Retinal pigment epithelial cell (primary cell): ENCODE measurements around the gene ATF2.
"Not testable (repeated sequence)": the region's sequence is repeated elsewhere in the genome, so short reads cannot be mapped to it uniquely, and the experiment has no call there.

Experiments used
- DNase-seq: peaks from one replicate; pipeline ENCODE4 v3.0.0-alpha.2; 2010; ENCODE audit warnings: low read depth
- H3K4me3 ChIP-seq: 2 replicates; pipeline ENCODE4 v1.5.1; 2011; ENCODE audit warnings: mild to moderate bottlenecking, low read length, control low read depth, moderate library complexity
- TF ChIP-seq, protein P1 (sequence below): conservative IDR thresholded peaks from 2 replicates; pipeline ENCODE4 v1.5.1; 2011; ENCODE audit warnings: low read depth, low read length, control low read depth, inconsistent platforms

ATF2 gene

DNA sequence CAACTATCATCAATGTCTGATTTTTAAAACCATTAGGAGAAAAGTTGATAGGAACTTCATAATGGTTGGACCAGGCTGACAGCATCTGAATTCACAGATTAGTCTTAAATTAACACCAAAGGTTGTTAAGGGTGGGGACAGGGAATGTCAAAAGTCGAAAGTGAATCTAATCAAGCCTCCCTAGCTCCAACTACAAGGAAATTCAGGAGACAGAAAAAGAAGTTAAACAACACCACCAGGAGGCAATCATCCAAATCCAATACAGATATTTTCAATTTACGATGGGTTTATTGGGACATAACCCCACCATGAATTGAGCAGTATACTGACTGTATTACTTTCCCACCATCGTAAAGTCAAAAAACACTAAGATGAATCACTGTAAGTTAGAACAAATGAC lies 32.8 kb downstream of the ATF2 start:
- no peak for DNase-seq
- no peak overlapping the region for H3K4me3 ChIP-seq
- TF ChIP-seq, protein P1, sequence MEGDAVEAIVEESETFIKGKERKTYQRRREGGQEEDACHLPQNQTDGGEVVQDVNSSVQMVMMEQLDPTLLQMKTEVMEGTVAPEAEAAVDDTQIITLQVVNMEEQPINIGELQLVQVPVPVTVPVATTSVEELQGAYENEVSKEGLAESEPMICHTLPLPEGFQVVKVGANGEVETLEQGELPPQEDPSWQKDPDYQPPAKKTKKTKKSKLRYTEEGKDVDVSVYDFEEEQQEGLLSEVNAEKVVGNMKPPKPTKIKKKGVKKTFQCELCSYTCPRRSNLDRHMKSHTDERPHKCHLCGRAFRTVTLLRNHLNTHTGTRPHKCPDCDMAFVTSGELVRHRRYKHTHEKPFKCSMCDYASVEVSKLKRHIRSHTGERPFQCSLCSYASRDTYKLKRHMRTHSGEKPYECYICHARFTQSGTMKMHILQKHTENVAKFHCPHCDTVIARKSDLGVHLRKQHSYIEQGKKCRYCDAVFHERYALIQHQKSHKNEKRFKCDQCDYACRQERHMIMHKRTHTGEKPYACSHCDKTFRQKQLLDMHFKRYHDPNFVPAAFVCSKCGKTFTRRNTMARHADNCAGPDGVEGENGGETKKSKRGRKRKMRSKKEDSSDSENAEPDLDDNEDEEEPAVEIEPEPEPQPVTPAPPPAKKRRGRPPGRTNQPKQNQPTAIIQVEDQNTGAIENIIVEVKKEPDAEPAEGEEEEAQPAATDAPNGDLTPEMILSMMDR: no peak

DNA sequence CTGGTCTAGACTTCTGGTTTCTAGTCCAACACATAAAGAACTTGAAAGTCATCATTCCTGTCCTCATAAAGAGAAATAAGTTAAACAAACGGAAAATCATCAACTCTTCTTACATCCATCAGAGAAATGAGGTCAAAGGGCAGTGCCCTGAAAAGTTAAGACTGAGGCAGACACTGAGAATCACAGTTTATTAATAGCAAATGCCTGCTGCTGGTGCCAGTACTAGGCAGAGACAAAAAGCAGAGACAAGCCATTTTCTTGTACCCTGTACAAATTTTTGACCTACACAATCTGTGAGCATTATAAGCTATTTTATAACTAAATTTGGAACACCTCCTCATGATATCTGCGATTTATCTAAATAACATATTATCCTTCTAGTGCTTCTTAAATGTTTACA lies 36.8 kb downstream of the ATF2 start:
- no peak overlapping the region for H3K4me3 ChIP-seq
- TF ChIP-seq, protein P1: no peak
- DNase-seq: no peak

DNA sequence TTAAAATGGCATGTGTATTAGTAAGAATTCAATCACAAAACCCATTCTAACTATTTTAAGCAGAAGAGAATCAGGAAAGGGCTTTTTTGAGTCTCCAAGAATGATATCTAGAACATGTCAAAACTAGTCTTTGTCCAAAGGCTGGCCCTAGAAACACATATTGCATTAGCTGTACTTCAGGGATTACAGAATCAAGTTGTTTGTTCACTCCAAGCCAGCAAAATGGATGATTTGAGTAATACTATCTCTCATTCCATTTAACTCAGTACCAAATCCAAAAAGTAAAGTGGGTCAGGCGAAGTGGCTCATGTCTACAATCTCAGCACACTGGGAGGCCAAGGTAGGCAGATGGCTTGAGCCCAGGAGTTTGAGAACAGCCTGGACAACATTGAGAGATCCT lies 41.3 kb downstream of the ATF2 start:
- no peak for DNase-seq
- no peak overlapping the region for H3K4me3 ChIP-seq
- TF ChIP-seq, protein P1: no peak

DNA sequence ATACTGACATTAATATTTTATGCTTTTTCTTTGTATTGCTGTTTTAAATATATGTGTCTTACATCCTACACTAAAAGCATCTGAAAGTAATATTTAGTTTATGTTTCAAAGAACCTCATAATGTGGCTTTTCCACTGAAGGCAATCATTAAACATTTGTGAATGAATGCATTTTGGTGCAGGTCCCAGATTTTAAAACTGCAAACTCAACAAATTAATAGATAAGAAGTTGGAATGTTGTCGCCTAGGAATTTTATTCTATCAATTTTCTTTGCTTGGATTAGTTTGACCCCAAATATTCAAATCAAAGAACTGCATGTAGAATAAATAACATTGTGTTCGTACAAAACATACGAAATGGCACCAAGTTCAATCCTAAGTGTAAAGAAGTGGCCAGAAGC lies 44.7 kb downstream of the ATF2 start:
- no peak overlapping the region for H3K4me3 ChIP-seq
- TF ChIP-seq, protein P1: no peak
- DNase-seq: no peak

DNA sequence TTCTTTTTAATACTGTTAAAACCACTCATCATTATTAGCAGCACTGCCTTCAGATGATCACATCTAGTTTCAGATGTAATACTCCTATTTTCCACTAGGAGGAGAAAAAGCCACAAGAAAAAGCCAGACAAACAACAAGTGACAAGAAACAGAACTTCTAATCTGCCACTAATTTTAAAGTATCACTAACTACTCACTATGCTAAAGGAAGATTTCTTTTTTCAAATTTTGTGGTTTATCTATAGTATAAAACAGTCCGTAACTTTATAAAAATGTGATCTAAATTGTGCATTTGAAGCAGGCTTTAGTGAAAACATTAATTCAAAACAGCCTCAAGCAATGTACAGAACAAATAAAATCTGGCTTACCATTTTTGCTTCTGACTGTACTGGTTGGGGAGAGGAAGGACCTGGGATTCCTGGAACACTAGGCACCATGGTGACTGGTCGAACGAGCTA lies 56.8 kb downstream of the ATF2 start:
- TF ChIP-seq, protein P1: peak; percentile 63
- H3K4me3 ChIP-seq: no peak overlapping the region
- peak; percentile 4 for DNase-seq

DNA sequence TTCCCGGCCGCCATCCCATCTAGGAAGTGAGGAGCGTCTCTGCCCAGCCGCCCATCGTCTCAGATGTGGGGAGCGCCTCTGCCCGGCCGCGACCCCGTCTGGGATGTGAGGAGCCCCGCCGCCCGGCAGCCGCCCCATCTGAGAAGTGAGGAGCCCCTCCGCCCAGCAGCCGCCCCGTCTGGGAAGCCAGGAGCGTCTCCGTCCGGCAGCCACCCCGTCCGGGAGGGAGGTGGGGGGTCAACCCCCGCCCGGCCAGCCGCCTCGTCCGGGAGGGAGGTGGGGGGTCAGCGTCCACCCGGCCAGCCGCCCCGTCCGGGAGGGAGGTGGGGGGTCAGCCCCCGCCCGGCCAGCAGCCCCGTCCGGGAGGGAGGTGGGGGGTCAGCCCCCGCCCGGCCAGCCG lies 59.9 kb downstream of the ATF2 start:
- H3K4me3 ChIP-seq, DNase-seq: not testable (repeated sequence)

DNA sequence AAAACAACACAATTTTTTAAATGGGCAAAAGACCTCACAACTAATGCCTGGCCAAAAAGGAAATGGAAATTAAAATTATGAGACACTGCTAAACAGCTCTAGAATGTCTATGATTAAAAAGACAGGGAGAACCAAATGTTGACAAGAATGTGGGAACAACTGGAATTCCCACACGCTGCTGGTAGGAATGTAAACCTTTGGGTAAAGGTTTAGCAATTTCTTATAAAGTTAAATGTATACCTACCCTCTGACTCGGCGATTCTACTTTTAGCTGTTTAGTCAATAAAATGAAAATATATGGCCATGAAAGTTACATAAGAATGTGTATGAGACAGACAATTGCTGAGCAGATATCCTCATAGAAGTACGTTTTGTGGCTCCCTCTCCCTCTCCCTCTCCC lies 60.9 kb downstream of the ATF2 start:
- TF ChIP-seq, protein P1: no peak
- no peak overlapping the region for H3K4me3 ChIP-seq
- DNase-seq: no peak

DNA sequence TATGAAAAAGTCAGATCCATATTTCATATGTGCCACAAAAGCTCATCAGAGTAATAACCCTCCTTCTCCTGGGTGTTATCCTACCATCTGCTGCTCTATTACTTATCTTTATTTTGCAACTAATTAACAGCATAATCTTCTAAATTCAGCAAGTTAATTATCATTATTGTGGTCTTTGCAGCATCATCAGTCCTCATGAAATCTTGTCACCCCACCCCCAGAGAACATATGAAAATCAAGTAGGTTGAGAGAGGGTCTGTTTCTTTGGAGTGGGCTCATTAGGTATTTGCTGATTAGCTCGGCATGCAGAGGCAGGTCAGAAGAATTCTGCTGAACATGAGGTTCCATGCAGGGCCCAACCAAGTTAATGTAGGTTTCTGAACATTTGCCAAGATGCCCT lies 64.8 kb downstream of the ATF2 start:
- TF ChIP-seq, protein P1: no peak
- DNase-seq: no peak
- no peak overlapping the region for H3K4me3 ChIP-seq
